HCT116 (cell line): ENCODE measurements around the gene HECW1. TPM values are rescaled to one million over a fixed set of nuclear protein-coding genes. Genes with fewer than 3 reads are reported as not detected.

Experiments
- ATAC-seq: fragments of 200-7000 bp; cut with Tn5 transposase; 2 replicates; pipeline ENCODE4 v1.9.1; 2020; ENCODE audit warnings: mild to moderate bottlenecking, moderate library complexity
- BruUV-seq: library from RNA; stranded (reverse); fragments of 400-500 nt; replicated peaks from 2 replicates; lab custom pipeline; 2021; lab: Mats Ljungman, UMichigan
- CTCF ChIA-PET: fragments of 300-600 bp; sonication (Branson Sonifier 250); formaldehyde crosslinking; loops from one replicate; lab custom pipeline; 2021; ENCODE audit warnings: antibody characterized with exemption; lab: Charles Lee
- POLR2A ChIA-PET: fragments of 300-600, 350-600 bp; sonication (Branson Sonifier 250); formaldehyde crosslinking; loops from one replicate; lab custom pipeline; 2021; ENCODE audit warnings: antibody characterized with exemption; lab: Charles Lee
- RAD21 ChIA-PET, 2 experiments: fragments of 300-600 bp; sonication (Branson Sonifier 250); formaldehyde crosslinking; loops; one replicate each; lab custom pipeline; 2023; ENCODE audit warnings: low total read pairs in 2 of 2; ENCODE audit not compliant: uncharacterized antibody in 2 of 2, unreplicated experiment in 2 of 2, low non-redundant PET in 1 of 2; lab: Charles Lee
- DNase-seq: peaks from one replicate; pipeline ENCODE4 v3.0.0-alpha.2; 2010; ENCODE audit warnings: low read depth, low spot score
- H2AFZ ChIP-seq: fragments of 200-600 bp; shearing (Covaris generic), sonication (generic); 2 replicates; pipeline ENCODE4 v1.6.1; 2017; ENCODE audit warnings: low read depth, mixed run types, mixed read lengths, antibody characterized with exemption, low read length; ENCODE audit not compliant: poor library complexity, severe bottlenecking
- H3K27ac ChIP-seq: 2 replicates; pipeline ENCODE4 v1.5.1; 2012; ENCODE audit warnings: low read depth, low read length
- H3K27me3 ChIP-seq: fragments of 200-600 bp; sonication (generic); 2 replicates; pipeline ENCODE4 v1.6.1; 2016; ENCODE audit warnings: mixed run types, low read length, mixed read lengths; ENCODE audit not compliant: insufficient read depth
- H3K36me3 ChIP-seq, 2 experiments: fragments of 200-500 bp in 1 of 2; fragments of 200-600 bp in 1 of 2; sonication (Bioruptor generic) in 1 of 2; sonication (generic) in 1 of 2; 2 replicates each; pipeline versions ENCODE4 v1.5.1 to v1.6.1; 2014 to 2016; ENCODE audit warnings: low read length in 2 of 2, inconsistent platforms in 1 of 2, mixed read lengths in 1 of 2, mixed run types in 1 of 2; ENCODE audit not compliant: insufficient read depth in 2 of 2, control insufficient read depth in 1 of 2
- H3K4me1 ChIP-seq, 2 experiments: fragments of 200-600 bp in 1 of 2; sonication (generic) in 1 of 2; 2 replicates each; pipeline versions ENCODE4 v1.5.1 to v1.6.1; 2012 to 2017; ENCODE audit warnings: low read length in 2 of 2, inconsistent platforms in 1 of 2, mild to moderate bottlenecking in 1 of 2, mixed read lengths in 1 of 2, mixed run types in 1 of 2, moderate library complexity in 1 of 2; ENCODE audit not compliant: insufficient read depth in 2 of 2, control insufficient read depth in 1 of 2
- H3K4me2 ChIP-seq: fragments of 200-600 bp; sonication (generic); 2 replicates; pipeline ENCODE4 v1.6.1; 2017; ENCODE audit warnings: mixed run types, low read length, mixed read lengths
- H3K4me3 ChIP-seq, 2 experiments: fragments of 200-600 bp in 1 of 2; sonication (generic) in 1 of 2; replicated peaks in 1 of 2; 2 replicates each; pipeline ENCODE4 v1.5.1; 2011 to 2016; ENCODE audit warnings: low read length in 2 of 2, control low read depth in 1 of 2, low read depth in 1 of 2, mild to moderate bottlenecking in 1 of 2, mixed read lengths in 1 of 2, mixed run types in 1 of 2
- H3K79me2 ChIP-seq: fragments of 200-600 bp; sonication (generic); 2 replicates; pipeline ENCODE4 v1.6.1; 2017; ENCODE audit warnings: mild to moderate bottlenecking, mixed run types, low read length, moderate library complexity, mixed read lengths; ENCODE audit not compliant: insufficient read depth
- H3K9ac ChIP-seq: fragments of 200-600 bp; sonication (generic); 2 replicates; pipeline ENCODE4 v1.6.1; 2016; ENCODE audit warnings: low read length, mixed read lengths
- H3K9me2 ChIP-seq: fragments of 200-600 bp; sonication (generic), shearing (Covaris generic); 2 replicates; pipeline ENCODE4 v1.6.1; 2017; ENCODE audit warnings: mixed run types, mild to moderate bottlenecking, moderate library complexity; ENCODE audit not compliant: insufficient read depth
- H3K9me3 ChIP-seq, 2 experiments: fragments of 200-500 bp in 1 of 2; fragments of 200-600 bp in 1 of 2; sonication (Bioruptor generic) in 1 of 2; sonication (generic) in 1 of 2; 2 replicates each; pipeline ENCODE4 v1.6.1; 2014 to 2017; ENCODE audit warnings: low read length in 2 of 2, mixed read lengths in 2 of 2, inconsistent platforms in 1 of 2, low read depth in 1 of 2, mild to moderate bottlenecking in 1 of 2, mixed run types in 1 of 2, moderate library complexity in 1 of 2; ENCODE audit not compliant: control insufficient read depth in 1 of 2, insufficient read depth in 1 of 2
- H4K20me1 ChIP-seq: fragments of 200-600 bp; sonication (generic), shearing (Covaris generic); 2 replicates; pipeline ENCODE4 v1.6.1; 2017; ENCODE audit warnings: mixed run types, mild to moderate bottlenecking, moderate library complexity; ENCODE audit not compliant: insufficient read depth
- CBX3 ChIP-seq: IDR thresholded peaks from 2 replicates; pipeline ENCODE4 v1.6.1; 2012; ENCODE audit warnings: low read depth
- CEBPB ChIP-seq: IDR thresholded peaks from 2 replicates; pipeline ENCODE4 v1.6.1; 2012; ENCODE audit warnings: low read depth
- ELF1 ChIP-seq: IDR thresholded peaks from 2 replicates; pipeline ENCODE4 v1.6.1; 2012; ENCODE audit warnings: low read depth, borderline replicate concordance
- FOSL1 ChIP-seq: IDR thresholded peaks from 2 replicates; pipeline ENCODE4 v1.6.1; 2012; ENCODE audit warnings: low read depth
- JUND ChIP-seq: IDR thresholded peaks from 2 replicates; pipeline ENCODE4 v1.6.1; 2012
- POLR2A ChIP-seq: IDR thresholded peaks from 2 replicates; pipeline ENCODE4 v1.7.0; 2011; ENCODE audit warnings: borderline replicate concordance; ENCODE audit not compliant: insufficient read depth, insufficient read length; ENCODE audit errors: extremely low read depth
- REST ChIP-seq: IDR thresholded peaks from 2 replicates; pipeline ENCODE4 v1.6.1; 2012; ENCODE audit warnings: low read depth
- SIN3A ChIP-seq: IDR thresholded peaks from 2 replicates; pipeline ENCODE4 v1.6.1; 2012; ENCODE audit warnings: low read depth
- SP1 ChIP-seq: IDR thresholded peaks from 2 replicates; pipeline ENCODE4 v1.6.1; 2012; ENCODE audit warnings: low read depth
- TCF7L2 ChIP-seq: IDR thresholded peaks from 2 replicates; pipeline ENCODE4 v1.7.0; 2011; ENCODE audit warnings: borderline replicate concordance, inconsistent platforms; ENCODE audit not compliant: insufficient read depth, insufficient read length; ENCODE audit errors: extremely low read depth
- intact Hi-C: fragments of 100-400 bp; cut with micrococcal nuclease; formaldehyde crosslinking; loops from 2 replicates; pipeline ENCODE4 v1.10.0; 2022
- total RNA-seq: library from RNA; stranded (reverse); gene quantifications from one replicate; pipeline ENCODE4 v1.2.1, GENCODE V29; 2021; ENCODE audit not compliant: unreplicated experiment

HECW1 gene
- total RNA-seq, 1 experiment from 2014 or later: 5.6 TPM

- Histone ChIP-seq H3K27me3 (no peaks in the 10 kb centered on the region), H2AFZ (no peak overlapping the region), H3K4me3 (no peak overlapping the region), H3K9me3 (no peaks in the 10 kb centered on the region), H4K20me1 (no peaks in the 10 kb centered on the region), H3K27ac (no peak overlapping the region), H3K9ac (no peak overlapping the region), H3K4me2 (no peak overlapping the region), H3K36me3 (no peaks in the 10 kb centered on the region), H3K79me2 (no peaks in the 10 kb centered on the region), H3K4me1 (no peaks in the 10 kb centered on the region), H3K9me2 (no peaks in the 10 kb centered on the region)
- no peak for TF ChIP-seq POLR2A
- RAD21 ChIA-PET: no interaction called here
- ATAC-seq (no peak), DNase-seq (no peak)
- BruUV-seq: no TSS peak
- CTCF ChIA-PET: no interaction called here
- intact Hi-C loops: no loop called here
- POLR2A ChIA-PET: no interaction called here
Measured at GRCh38 chr7:43337191-43337590, 224.7 kb downstream of the HECW1 start.

GRCh38 chr7:43337811-43338210 is 225.4 kb downstream of the HECW1 start:
- CTCF ChIA-PET: no interaction called here
- POLR2A ChIA-PET: no interaction called here
- no peak for TF ChIP-seq CEBPB
- TF ChIP-seq SIN3A: no peak
- no peak for TF ChIP-seq CBX3
- no peak for TF ChIP-seq JUND
- TF ChIP-seq TCF7L2: no peak
- no peak for TF ChIP-seq SP1
- no peak for TF ChIP-seq ELF1
- no peak for TF ChIP-seq REST
- TF ChIP-seq FOSL1: no peak

More at GRCh38 chr7:43337811-43338210, 225.4 kb downstream of the HECW1 start:
- Histone ChIP-seq H3K27ac (no peak overlapping the region), H3K4me1 (no peaks in the 10 kb centered on the region), H2AFZ (no peak overlapping the region), H4K20me1 (no peaks in the 10 kb centered on the region), H3K9ac (no peak overlapping the region), H3K4me2 (no peak overlapping the region), H3K9me2 (no peaks in the 10 kb centered on the region), H3K9me3 (no peaks in the 10 kb centered on the region), H3K79me2 (no peaks in the 10 kb centered on the region), H3K36me3 (no peaks in the 10 kb centered on the region), H3K4me3 (no peak overlapping the region), H3K27me3 (no peaks in the 10 kb centered on the region)
- RAD21 ChIA-PET: no interaction called here
- no TSS peak for BruUV-seq
- DNase-seq (no peak), ATAC-seq (no peak)
- intact Hi-C loops: no loop called here
